Type B pancreatic cell (in vitro differentiated cells): ENCODE data around the gene WDR27. TPM values are rescaled to one million over a fixed set of nuclear protein-coding genes. Genes with fewer than 3 reads are reported as not detected.
A peak's percentile ranks its signal among the peaks of the same experiment; 100 is the strongest.

ENCODE experiments used
- DNase-seq: peaks from one replicate; pipeline ENCODE4 v3.0.0; 2021; ENCODE audit warnings: mixed read lengths; ENCODE audit not compliant: unreplicated experiment; ENCODE audit errors: extremely low spot score
- H3K27ac Mint-ChIP-seq: 2 replicates; pipeline ENCODE4 v1.8.0; 2021; ENCODE audit warnings: mild to moderate bottlenecking, mixed read lengths
- H3K27me3 Mint-ChIP-seq: 2 replicates; pipeline ENCODE4 v1.8.0; 2021; ENCODE audit warnings: mixed read lengths
- H3K36me3 Mint-ChIP-seq: 2 replicates; pipeline ENCODE4 v1.8.0; 2021; ENCODE audit warnings: mixed read lengths
- H3K4me1 Mint-ChIP-seq: one replicate; pipeline ENCODE4 v1.8.0; 2021; ENCODE audit warnings: mixed read lengths; ENCODE audit not compliant: unreplicated experiment
- H3K4me3 Mint-ChIP-seq: 2 replicates; pipeline ENCODE4 v1.8.0; 2021; ENCODE audit warnings: mild to moderate bottlenecking, mixed read lengths
- H3K9me3 Mint-ChIP-seq: 2 replicates; pipeline ENCODE4 v1.8.0; 2021; ENCODE audit warnings: mixed read lengths
- CTCF ChIP-seq: fragments of 200-600 bp; sonication (generic); conservative IDR thresholded peaks from 2 replicates; pipeline ENCODE4 v1.5.0; 2021; ENCODE audit warnings: antibody characterized with exemption, mild to moderate bottlenecking
- total RNA-seq: library from RNA; stranded (reverse); gene quantifications from 2 replicates; pipeline ENCODE4 v1.2.1, GENCODE V29; 2021; ENCODE audit warnings: low replicate concordance

Gene WDR27
- total RNA-seq, 1 donor from 2014 or later, result 112 TPM

- Mint-ChIP-seq H3K4me1 (peaks cover 5% of the 10 kb centered on the region), H3K9me3 (no peaks in the 10 kb centered on the region), H3K36me3 (peaks cover 11% of the 10 kb centered on the region), H3K27me3 (no peaks in the 10 kb centered on the region), H3K27ac (no peak overlapping the region), H3K4me3 (no peak overlapping the region)
- TF ChIP-seq CTCF, result no peak
- peak; percentile 63 for DNase-seq
Observed at GRCh38 chr6:169638388-169638787, 63.4 kb downstream of the WDR27 start.

GRCh38 chr6:169635345-169635744 lies 66.5 kb downstream of the WDR27 start:
- no peaks in the 10 kb centered on the region for H3K9me3 Mint-ChIP-seq
- DNase-seq, result no peak
- H3K36me3 Mint-ChIP-seq, result peaks cover 23% of the 10 kb centered on the region
- H3K27me3 Mint-ChIP-seq, result no peaks in the 10 kb centered on the region
- peaks cover 5% of the 10 kb centered on the region for H3K4me1 Mint-ChIP-seq
- no peak for TF ChIP-seq CTCF
- no peak overlapping the region for H3K4me3 Mint-ChIP-seq
- H3K27ac Mint-ChIP-seq, result no peak overlapping the region

- Mint-ChIP-seq H3K4me3 (no peak overlapping the region), H3K27ac (no peak overlapping the region), H3K9me3 (no peaks in the 10 kb centered on the region), H3K36me3 (peaks cover 18% of the 10 kb centered on the region), H3K4me1 (no peaks in the 10 kb centered on the region), H3K27me3 (no peaks in the 10 kb centered on the region)
- TF ChIP-seq CTCF, result no peak
- no peak for DNase-seq
Observed at GRCh38 chr6:169632841-169633240, 69.0 kb downstream of the WDR27 start.

- no peak for DNase-seq
- no peaks in the 10 kb centered on the region for H3K27me3 Mint-ChIP-seq
- H3K9me3 Mint-ChIP-seq, result no peaks in the 10 kb centered on the region
- H3K27ac Mint-ChIP-seq, result no peak overlapping the region
- no peak overlapping the region for H3K4me3 Mint-ChIP-seq
- no peak for TF ChIP-seq CTCF
- peaks cover 16% of the 10 kb centered on the region for H3K36me3 Mint-ChIP-seq
- no peaks in the 10 kb centered on the region for H3K4me1 Mint-ChIP-seq
Observed at GRCh38 chr6:169629256-169629655, 72.6 kb downstream of the WDR27 start.

- H3K27me3 Mint-ChIP-seq, result no peaks in the 10 kb centered on the region
- peaks cover 22% of the 10 kb centered on the region for H3K36me3 Mint-ChIP-seq
- H3K9me3 Mint-ChIP-seq, result no peaks in the 10 kb centered on the region
- H3K4me1 Mint-ChIP-seq, result peaks cover 4% of the 10 kb centered on the region
- no peak overlapping the region for H3K4me3 Mint-ChIP-seq
- peak overlapping the region; percentile 6 for H3K27ac Mint-ChIP-seq
- TF ChIP-seq CTCF, result no peak
- DNase-seq, result no peak
Observed at GRCh38 chr6:169627736-169628607, 73.9 kb downstream of the WDR27 start.
